HG02973 (cell line): ENCODE data around the gene ATP6AP2.

Source experiments
- ATAC-seq: cut with Tn5 transposase; IDR thresholded peaks from one replicate; pipeline ENCODE4 v1.9.1; 2021; ENCODE audit warnings: moderate library complexity; ENCODE audit not compliant: unreplicated experiment

ATP6AP2 gene, protein sequence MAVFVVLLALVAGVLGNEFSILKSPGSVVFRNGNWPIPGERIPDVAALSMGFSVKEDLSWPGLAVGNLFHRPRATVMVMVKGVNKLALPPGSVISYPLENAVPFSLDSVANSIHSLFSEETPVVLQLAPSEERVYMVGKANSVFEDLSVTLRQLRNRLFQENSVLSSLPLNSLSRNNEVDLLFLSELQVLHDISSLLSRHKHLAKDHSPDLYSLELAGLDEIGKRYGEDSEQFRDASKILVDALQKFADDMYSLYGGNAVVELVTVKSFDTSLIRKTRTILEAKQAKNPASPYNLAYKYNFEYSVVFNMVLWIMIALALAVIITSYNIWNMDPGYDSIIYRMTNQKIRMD

DNA sequence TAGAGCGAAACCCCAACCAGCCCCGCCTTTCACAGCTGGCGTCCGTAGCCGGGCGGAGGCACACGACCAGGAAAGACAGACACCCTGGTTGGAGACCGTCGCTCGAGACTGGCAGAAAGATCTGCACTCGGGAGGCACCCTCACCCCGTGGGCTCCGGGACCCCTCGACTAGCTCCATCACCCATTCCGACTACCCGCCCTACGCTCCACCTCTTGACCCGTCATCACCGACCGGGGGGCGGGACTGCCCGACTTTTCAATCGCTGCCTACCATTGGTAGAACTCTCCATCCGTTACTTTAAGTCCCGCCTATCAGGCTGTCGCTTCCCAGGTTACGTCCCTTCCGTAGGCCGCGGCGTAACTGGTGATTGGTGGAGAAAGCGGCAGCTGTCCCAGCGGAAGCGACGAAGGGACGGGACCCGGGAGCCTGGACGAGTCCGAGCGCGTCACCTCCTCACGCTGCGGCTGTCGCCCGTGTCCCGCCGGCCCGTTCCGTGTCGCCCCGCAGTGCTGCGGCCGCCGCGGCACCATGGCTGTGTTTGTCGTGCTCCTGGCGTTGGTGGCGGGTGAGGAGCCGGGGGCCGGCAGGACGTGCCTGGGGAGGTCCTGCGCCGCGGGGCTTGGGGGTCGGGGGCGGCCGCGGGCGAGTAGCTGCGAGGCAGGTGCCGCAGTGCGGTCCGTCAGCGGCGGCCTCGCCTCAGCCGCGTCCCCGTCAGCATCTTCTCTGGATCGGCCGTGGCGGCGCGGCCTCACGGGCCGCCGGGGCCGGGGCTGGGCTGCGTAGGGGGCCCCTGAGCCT lies at the start of gene ATP6AP2:
Gene ATP6AP2, plus strand, starts transcription at position 434 of the 799 bp plus-strand sequence. Its CDS starts 96 bp downstream, at position 530.
- peak; percentile 93 for ATAC-seq

DNA sequence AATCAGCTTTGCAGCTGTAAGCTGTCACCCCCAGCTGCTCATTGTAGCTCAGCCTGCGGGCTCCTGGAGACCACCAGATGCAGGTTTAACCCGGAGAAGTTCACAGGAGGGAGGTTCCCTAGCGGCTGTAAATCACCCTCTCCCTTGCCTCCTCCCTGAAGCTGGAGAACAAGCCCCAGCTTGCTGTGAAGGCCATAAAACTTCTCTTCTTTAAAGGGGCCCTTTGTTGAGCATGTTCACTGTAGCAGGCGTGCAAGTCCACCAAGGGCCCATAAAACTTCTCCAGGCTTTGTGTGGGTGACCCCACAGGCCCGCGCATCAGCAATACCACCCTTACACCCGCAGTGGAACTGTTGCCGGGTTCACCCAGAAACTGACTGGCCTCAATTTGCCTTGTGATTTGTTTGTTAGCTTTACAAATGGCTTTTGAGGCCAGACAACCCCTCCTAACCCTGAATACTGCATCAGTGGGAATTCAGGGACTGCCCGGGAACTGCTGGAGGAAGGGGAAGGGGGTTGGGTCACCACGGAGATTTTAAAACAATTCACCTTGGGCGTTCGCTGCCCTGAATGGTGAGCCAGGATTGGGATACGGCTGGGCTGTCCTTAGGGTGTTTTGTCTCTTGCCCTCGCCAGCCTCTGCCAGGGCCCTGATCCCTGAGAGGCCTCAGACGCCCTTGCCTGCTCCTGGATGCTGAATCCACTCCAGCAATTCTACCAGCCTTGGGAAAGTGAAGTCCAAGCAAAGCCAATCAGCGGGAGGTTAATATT lies 49.5 kb upstream of the ATP6AP2 start:
- no peak for ATAC-seq

DNA sequence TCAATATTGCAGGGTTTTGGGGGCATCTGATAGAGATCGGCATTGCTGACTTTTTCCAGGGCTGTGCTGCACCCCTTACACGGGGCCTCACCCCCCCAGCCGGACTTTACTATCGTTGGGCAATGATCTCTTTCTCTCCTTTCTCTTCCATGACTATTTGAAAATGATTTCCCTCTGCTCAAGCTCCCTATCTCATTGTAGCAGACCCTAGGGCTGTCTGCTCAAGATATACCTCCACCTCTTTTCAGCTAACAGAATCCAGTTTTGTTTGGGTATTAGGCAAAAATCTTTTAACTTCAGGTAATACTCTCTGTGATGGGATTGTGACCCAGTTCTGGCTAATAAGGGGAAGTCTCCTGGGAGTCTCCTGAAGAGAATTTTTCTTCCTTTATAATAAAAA lies 43.5 kb upstream of the ATP6AP2 start:
- ATAC-seq = no peak

DNA sequence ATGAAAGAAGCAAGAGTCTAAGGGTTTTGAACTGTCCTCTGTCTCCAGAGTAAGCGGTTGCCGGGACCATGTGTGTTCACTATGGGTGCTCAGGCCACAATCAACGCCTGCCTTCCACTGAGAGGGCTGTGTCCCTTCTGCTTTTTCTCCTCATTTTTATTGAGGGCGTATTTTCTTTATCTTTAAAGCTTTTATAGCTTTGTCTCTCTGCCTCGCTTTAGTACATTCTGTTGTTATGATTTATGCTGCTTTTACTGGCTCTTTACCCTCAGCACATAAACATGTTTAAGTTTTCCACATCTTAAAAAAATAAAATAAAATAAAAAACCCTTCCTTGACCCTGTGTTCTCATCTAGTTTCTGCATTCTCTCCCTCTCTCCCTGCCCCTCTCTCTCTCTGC lies 42.4 kb upstream of the ATP6AP2 start:
- ATAC-seq = no peak

DNA sequence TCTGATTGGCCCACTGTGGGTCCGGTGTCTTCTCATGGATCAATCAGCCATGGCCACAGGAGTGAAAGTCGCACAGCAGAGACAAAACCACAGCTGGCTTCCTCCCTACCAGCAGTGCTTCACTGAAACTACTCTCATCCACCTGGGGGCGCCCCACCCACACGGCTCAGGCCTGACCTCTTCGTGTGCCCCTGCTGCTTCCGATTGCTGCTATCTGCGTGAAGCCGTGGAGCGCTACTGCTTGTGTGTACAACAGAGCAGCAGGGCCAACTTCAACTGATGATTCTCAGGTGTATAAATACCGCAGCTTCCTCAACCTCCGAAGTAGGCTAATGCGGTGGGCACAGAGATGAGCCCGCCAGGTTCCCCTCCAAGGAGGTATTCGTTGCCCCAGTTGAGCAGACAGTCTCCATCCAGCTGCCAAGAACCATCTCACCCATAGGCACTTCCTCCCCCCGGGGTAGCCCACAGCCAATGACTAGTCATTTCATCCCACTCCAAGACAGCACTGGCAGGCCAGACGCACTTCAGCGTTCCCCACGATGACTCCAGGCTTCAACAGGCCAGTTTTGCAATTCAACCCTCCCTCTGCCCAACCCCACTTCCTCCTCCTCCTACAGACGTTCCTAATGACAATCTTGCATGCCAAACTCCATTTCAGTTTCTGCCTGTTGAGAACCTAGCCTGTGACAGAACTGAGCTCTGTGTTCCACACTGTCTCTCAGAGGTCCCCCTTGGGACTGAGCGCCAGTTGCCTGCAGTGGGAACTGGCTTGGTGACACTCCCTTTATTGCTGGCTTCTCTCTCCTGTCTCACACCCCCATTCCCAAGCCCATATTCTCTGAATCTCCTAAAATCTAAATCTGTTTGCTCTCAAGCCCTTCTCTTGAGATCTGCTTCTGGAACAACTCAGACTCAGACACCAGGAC lies 41.3 kb upstream of the ATP6AP2 start:
- ATAC-seq = no peak

DNA sequence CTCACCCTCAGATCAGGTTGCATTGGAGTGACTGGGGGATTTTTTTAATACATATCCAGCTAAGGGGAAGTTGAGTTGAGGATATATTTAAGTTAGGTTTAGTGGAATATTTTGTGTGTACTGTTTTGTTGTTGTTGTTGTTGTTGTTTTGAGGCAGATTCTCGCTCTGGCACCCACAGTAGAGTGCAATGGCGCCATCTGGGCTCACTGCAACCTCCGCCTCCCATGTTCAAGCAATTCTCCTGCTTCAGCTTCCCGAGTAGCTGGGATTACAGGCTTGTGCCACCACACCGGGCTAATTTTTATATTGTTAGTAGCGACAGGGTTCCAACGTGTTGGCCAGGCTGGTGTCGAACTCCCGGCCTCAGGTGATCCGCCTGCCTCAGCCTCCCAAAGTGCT lies 38.6 kb upstream of the ATP6AP2 start:
- no peak for ATAC-seq

DNA sequence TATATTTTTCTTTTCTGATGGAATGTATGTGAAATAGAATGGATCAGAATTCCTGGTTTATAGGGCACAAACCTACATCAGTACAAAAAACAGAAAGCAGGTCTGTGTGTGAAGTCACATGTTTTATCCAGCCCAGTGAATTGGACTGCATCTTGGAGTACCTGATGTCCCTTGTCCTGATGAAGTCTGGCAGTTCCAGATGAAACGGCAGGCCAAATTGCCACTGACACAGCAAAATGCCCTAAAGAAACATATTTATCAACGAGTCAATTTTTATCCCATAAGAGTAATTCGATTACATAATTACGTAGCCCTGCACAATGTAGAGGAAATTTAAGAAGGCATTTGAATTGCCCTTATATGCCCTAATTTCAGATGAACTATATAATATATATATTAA lies 37.8 kb upstream of the ATP6AP2 start:
- ATAC-seq = no peak

DNA sequence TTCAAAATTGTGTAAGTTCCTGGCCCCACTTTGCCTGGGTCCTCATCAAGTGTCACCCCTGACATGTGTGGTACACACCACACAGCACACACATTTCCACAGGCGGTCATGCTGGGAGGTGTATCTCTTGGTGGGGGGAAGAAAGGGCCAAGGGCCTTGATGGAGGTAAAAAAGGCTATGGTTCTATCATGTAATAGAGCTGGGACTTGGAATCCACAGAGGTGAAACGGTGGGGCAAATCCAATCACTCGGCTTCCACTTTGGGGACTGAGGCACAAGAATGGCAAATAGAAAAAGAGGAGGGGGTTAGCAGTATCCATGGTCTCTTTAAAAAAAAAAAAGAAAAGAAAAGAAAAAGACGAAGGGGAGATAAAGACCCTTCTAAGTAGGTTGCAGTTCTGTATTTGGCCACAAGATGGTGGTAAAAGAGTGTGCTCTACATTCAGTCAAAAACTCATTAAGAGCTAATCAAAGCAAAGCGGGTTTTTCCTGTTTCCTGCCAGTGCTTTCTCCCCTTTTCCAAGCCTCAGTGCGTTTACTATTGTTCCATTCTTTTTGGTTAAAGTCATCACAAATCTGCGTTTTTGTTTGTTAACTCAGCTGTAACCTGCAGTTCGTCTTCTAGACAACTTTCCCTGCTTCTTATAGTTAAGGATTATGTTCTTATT lies 37.0 kb upstream of the ATP6AP2 start:
- no peak for ATAC-seq

DNA sequence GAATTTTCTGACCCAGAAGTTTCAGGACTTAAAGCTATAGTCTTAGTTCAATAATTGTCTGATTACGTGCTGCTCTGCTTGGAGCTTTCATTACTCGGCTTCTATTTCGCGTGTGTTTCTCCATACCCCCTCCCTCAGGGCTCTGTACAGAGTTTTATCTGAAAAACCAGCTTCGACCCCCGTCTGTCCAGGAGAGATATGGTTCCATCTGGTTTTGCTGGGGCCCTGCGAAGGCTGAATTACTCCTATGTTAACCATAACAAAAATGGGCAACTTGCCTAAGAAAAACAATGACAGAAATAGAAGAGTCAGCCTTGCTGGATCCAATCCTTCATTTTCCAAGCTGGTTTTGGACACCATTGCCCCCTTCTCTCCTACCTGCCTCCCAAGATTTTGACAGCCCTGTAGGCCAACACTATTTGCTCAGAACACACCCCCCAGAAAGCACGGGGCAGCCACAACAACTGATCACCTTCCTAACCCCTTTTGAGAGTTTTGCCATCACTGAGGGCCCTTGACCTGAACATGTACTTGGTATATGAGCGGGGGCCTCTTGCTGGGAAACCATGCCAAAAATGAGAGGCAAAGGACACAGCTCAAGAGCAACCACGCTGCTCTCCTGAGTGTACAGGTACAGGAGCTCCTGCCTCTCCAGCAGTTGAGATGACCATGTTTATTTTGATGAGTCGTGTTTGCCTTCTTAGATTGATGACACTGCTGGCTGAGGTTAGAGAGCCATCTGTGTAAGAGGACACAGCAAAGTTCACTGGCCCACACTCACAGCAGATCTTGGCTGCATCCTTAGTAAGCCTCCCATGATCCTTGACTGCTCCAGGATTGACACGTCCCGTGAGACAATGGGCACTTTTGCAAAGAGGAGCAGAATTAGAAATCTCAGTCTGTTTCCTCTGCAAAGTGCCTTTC lies 36.2 kb upstream of the ATP6AP2 start:
- ATAC-seq = no peak

DNA sequence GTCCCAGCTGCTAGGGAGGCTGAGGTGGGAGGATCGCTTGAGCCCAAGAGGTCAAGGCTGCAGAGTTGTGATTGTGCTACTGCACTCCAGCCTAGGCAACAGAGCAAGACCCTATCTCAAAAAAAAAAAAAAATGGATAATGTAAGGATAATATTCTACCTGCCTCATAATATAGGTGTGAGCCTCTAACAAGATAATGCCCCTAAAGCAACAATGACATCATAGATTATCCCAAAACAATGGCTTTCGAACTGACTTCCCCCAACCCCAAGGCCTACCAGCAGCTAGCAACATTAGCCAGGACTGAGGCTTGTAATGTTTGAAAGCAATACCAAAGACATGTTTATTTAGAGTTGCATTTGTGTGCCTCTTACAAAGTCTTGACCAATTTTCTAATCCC lies 33.9 kb upstream of the ATP6AP2 start:
- no peak for ATAC-seq

DNA sequence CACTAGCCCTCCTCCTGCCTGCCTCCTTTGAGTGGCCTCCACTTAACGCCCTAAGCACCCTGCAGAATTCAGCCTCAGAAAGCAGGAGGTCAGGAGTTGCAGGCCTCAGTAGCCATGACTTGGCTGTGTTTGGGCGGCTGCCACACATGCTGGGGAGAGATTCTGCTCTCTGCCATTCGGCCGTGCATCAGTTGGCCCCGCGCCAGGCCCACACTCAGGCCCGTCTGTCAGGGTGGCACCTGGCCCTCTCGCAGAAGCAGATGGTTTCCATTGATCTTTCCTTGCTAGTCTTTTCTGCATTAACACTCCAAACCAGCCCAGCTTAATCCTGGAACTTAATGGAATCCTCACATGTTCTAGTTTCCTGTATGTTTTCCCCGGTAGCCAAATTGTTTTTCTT lies 30.7 kb upstream of the ATP6AP2 start:
- ATAC-seq = no peak

DNA sequence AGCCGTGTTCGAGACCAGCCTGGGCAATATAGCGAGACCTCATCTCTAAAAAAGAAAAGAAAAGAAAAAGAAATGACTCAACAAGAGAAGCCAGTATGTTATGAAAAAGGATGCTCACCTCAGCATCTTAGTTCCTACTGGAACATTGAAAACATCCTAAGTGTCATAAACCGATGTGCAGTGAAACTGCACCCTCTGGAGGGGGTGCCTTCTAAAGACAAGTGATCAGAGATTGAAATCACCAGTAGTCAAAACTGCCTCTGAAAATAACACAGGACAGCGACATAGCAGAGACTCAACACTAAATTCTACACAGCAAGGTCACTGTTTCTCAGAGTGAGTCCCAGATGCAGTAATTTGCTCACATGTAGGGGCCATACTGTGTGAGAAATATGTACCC lies 28.0 kb upstream of the ATP6AP2 start:
- no peak for ATAC-seq

DNA sequence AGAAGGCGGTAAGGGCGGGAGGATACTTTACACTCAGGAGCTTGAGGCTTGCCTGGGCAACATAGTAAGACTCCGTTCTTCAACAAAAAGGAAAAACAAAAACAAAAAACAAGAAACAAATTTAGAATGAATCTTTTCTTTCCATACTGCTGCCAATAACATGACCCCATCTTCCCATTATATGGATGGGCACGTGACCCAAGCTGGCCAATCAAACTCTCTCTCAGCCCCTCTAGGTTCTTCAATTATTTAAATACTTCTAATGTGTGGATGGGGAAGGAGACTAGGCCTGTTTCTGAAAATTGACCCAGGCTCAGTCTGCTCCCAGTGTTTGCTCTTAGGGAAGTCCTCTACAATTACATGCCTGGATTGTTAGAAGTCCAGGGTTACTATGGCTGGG lies 22.2 kb upstream of the ATP6AP2 start:
- ATAC-seq = no peak

DNA sequence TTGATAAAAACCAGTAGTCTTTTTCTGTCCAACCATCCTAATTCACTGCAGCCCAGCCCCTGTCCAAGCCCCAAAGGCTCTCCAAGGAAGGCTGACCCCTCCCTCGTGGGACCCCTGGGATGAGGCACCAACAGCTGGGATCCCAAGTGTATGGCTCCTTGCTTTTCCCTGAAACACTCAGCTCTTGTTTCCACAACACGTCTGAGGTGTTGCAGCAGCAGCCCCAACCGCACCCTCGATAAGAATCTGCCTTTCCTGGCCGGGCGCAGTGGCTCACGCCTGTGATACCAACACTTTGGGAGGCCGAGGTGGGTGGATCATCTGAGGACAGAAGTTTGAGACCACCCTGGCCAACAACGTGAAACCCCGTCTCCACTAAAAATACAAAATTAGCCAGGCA lies 17.0 kb upstream of the ATP6AP2 start:
- no peak for ATAC-seq

DNA sequence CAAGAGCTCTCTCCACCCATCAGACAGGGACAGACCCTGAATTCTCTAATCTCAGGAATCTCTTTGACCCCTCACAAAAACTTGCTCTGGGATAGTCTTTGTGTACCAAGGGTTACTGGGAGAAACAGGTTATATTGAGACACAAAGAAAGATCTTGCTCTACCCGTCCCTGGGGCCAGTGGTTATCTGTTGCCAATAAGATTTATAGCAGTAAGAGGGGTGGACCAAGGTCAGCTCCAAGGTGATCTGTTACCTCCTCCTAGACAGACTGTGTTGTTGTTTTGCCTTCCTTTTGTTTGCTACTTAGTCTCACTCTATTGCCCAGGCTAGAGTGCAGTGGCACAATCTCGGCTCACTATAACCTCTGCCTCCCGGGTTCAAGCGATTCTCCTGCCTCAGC lies 16.3 kb upstream of the ATP6AP2 start:
- no peak for ATAC-seq

DNA sequence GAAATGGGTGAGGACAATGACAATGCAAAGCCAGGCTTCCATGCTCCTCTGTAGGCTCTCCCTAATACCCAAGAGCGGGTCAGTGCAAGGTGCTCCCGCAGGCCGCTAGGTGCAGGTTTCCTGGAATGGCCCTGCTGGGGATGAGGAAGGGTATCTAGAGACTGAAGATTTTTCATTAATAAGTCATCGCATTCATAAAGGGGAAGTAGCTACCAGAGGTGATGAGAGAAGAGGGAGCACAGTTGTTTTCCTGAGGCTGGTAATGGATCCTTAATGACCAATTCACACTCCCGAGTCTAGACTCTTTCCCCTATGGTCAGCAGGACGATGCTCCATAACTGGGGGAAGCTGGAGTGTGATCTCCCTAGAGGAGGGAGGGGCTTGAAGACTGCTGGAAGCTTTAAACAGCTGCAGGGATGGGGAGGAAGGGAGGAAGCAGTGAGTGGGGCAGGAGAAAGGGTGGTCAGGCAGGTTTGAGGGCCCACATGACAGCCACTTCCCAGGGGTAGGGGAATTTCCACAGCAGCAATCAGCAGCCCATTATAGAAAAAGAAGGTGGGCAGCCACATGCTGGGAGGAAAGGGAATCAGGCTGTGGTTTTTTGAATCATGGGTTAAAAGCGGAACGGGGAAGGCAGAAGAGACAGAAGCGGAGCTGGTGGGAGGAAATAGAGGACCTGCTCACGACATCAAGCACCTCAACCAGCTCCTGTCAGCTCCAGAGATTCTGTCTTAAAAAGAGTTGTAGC lies 10.2 kb upstream of the ATP6AP2 start:
- ATAC-seq = peak; percentile 73

DNA sequence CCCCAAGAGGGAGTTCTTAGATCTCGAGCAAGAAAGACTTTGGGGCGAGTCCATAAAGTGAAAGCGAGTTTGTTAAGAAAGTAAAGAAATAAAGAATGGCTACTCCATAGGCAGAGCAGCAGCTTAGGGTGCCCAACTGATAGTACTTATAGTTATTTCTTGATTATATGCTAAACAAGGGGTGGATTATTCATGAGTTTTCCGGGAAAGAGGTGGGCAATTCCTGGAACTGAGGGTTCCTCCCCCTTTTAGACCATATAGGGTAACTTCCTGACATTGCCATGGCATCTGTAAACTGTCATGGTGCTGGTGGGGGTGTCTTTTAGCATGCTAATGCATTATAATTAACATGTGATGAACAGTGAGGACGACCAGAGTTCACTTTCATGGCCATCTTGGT lies 9.6 kb upstream of the ATP6AP2 start:
- peak; percentile 27 for ATAC-seq

DNA sequence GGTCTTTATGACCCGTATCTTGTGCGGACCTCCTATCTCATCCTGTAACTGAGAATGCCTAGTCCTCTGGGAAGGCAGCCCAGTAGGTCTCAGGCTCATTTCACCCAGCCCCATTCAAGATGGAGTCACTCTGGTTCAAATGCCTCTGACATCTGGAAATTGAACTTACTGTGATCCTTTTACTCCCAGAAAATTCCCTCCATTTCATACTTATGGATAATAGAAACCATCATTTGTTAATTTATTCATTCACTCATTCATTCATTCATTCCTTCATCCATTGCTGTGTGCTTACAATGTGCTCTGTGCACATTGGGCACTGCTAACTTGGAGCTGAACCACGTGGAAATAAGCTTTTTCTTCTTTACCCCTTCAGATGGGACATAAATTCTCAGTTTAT lies 9.2 kb upstream of the ATP6AP2 start:
- no peak for ATAC-seq
